CD14-positive monocyte (primary cell): ENCODE data around the gene CCDC73. TPM values are rescaled to one million over a fixed set of nuclear protein-coding genes. Genes with fewer than 3 reads are reported as not detected.
"Not testable (repeated sequence)": the region's sequence is repeated elsewhere in the genome, so short reads cannot be mapped to it uniquely, and the experiment has no call there.

Experiments
- DNase-seq, 3 donors: peaks; one replicate each; pipeline ENCODE4 v3.0.0-alpha.2; 2011 to 2022
- H2AFZ ChIP-seq: 2 replicates; pipeline ENCODE4 v1.6.0; 2012; ENCODE audit warnings: mild to moderate bottlenecking, low read depth, low read length, inconsistent platforms; ENCODE audit not compliant: insufficient read depth, poor library complexity, severe bottlenecking
- H3K27ac ChIP-seq, 2 donors: 1 replicate in 1 of 2; 2 replicates in 1 of 2; pipeline ENCODE4 v1.5.1; 2012 to 2013; ENCODE audit warnings: low read length in 2 of 2, control low read depth in 1 of 2, inconsistent platforms in 1 of 2, low read depth in 1 of 2, mild to moderate bottlenecking in 1 of 2
- H3K27me3 ChIP-seq, 2 donors: one replicate each; pipeline versions ENCODE4 v1.6.0 to v1.6.1; 2011 to 2013; ENCODE audit warnings: low read length in 2 of 2; ENCODE audit not compliant: control insufficient read depth in 2 of 2, insufficient read depth in 2 of 2
- H3K36me3 ChIP-seq, 2 donors: replicated peaks in 1 of 2; 1 replicate in 1 of 2; 2 replicates in 1 of 2; pipeline versions ENCODE4 v1.5.1 to v1.6.1; 2012 to 2013; ENCODE audit warnings: low read length in 2 of 2, control low read depth in 1 of 2, inconsistent platforms in 1 of 2, mild to moderate bottlenecking in 1 of 2; ENCODE audit not compliant: insufficient read depth in 2 of 2, control insufficient read depth in 1 of 2
- H3K4me1 ChIP-seq, 2 donors: 1 replicate in 1 of 2; 2 replicates in 1 of 2; pipeline versions ENCODE4 v1.5.1 to v1.6.1; 2012 to 2013; ENCODE audit warnings: low read length in 2 of 2, control low read depth in 1 of 2, inconsistent platforms in 1 of 2, mild to moderate bottlenecking in 1 of 2, moderate library complexity in 1 of 2; ENCODE audit not compliant: insufficient read depth in 2 of 2, control insufficient read depth in 1 of 2
- H3K4me2 ChIP-seq: replicated peaks from 2 replicates; pipeline ENCODE3; 2012; ENCODE audit warnings: low read length, moderate library complexity, mild to moderate bottlenecking; ENCODE audit not compliant: poor library complexity, severe bottlenecking; ENCODE audit errors: extremely low read depth
- H3K4me3 ChIP-seq, 3 experiments: fragments of 200-600 bp in 1 of 3; sonication (generic) in 1 of 3; replicated peaks in 1 of 3; 1 replicate in 2 of 3; 2 replicates in 1 of 3; pipeline ENCODE4 v1.5.1; 2011 to 2013; ENCODE audit warnings: low read length in 3 of 3, mild to moderate bottlenecking in 3 of 3, control low read depth in 2 of 3, low read depth in 2 of 3, inconsistent platforms in 1 of 3, moderate library complexity in 1 of 3
- H3K79me2 ChIP-seq: 2 replicates; pipeline ENCODE4 v1.6.0; 2012; ENCODE audit warnings: mild to moderate bottlenecking, control low read depth, inconsistent platforms, low read length, moderate library complexity; ENCODE audit not compliant: insufficient read depth
- H3K9ac ChIP-seq: 2 replicates; pipeline ENCODE4 v1.6.0; 2017; ENCODE audit warnings: low read length, mild to moderate bottlenecking; ENCODE audit not compliant: insufficient read depth, poor library complexity, severe bottlenecking
- H3K9me3 ChIP-seq, 2 donors: replicated peaks in 1 of 2; 1 replicate in 1 of 2; 2 replicates in 1 of 2; pipeline versions ENCODE4 v1.5.1 to v1.6.1; 2012 to 2013; ENCODE audit warnings: low read length in 2 of 2, control low read depth in 1 of 2; ENCODE audit not compliant: control insufficient read depth in 1 of 2, insufficient read depth in 1 of 2
- H4K20me1 ChIP-seq: 2 replicates; pipeline ENCODE4 v1.6.0; 2012; ENCODE audit warnings: mild to moderate bottlenecking, low read length, control low read depth, moderate library complexity; ENCODE audit not compliant: insufficient read depth
- H3K27ac Mint-ChIP-seq, 7 donors: one replicate each; pipeline ENCODE4 v1.8.0; 2020; ENCODE audit warnings: mild to moderate bottlenecking in 7 of 7, mixed read lengths in 7 of 7, moderate library complexity in 6 of 7, inconsistent platforms in 2 of 7
- H3K27me3 Mint-ChIP-seq, 3 donors: one replicate each; pipeline ENCODE4 v1.8.0; 2021 to 2022; ENCODE audit warnings: low read depth in 3 of 3, mild to moderate bottlenecking in 3 of 3, mixed read lengths in 3 of 3, moderate library complexity in 3 of 3, inconsistent platforms in 1 of 3
- H3K36me3 Mint-ChIP-seq, 2 donors: one replicate each; pipeline ENCODE4 v1.8.0; 2020; ENCODE audit warnings: mixed read lengths in 2 of 2, inconsistent platforms in 1 of 2, mild to moderate bottlenecking in 1 of 2
- H3K4me1 Mint-ChIP-seq: one replicate; pipeline ENCODE4 v1.8.0; 2020; ENCODE audit warnings: mild to moderate bottlenecking, mixed read lengths
- H3K4me3 Mint-ChIP-seq, 2 donors: one replicate each; pipeline ENCODE4 v1.8.0; 2020; ENCODE audit warnings: mild to moderate bottlenecking in 2 of 2, mixed read lengths in 2 of 2, moderate library complexity in 1 of 2
- H3K9me3 Mint-ChIP-seq, 7 donors: one replicate each; pipeline ENCODE4 v1.8.0; 2020 to 2022; ENCODE audit warnings: mixed read lengths in 7 of 7, mild to moderate bottlenecking in 6 of 7, moderate library complexity in 6 of 7, inconsistent platforms in 2 of 7
- WGBS: methylation state at CpG from one replicate; pipeline ENCODE4 v1.1.5; 2013; ENCODE audit warnings: missing lambda C conversion rate; ENCODE audit not compliant: insufficient coverage; 5-methylcytosine and 5-hydroxymethylcytosine counted together
- intact Hi-C, 2 donors: fragments of 100-400 bp; cut with micrococcal nuclease; formaldehyde crosslinking; loops; one replicate each; pipeline versions ENCODE4 v1.15.0 to v1.15.1; 2023
- polyA plus RNA-seq, 3 donors: library from polyadenylated mRNA; depleted of rRNA in 1 of 3; unstranded in 2 of 3; stranded (reverse) in 1 of 3; fragments of 300-500 nt in 2 of 3; fragments of >200 nt in 1 of 3; fragmentation: Illumina TruSeq in 2 of 3; gene quantifications; 1 replicate in 2 of 3; 2 replicates in 1 of 3; pipeline ENCODE4 v1.2.3, GENCODE V29; 2012 to 2021
- TF ChIP-seq, protein P1 (sequence below): fragments of 200-600 bp; IDR thresholded peaks from one replicate; pipeline ENCODE4 v1.8.0; 2022; ENCODE audit warnings: antibody characterized with exemption, mild to moderate bottlenecking

The CCDC73 gene
- polyA plus RNA-seq, 3 donors, result 0.03 to 0.09 TPM; not detected in 1

DNA sequence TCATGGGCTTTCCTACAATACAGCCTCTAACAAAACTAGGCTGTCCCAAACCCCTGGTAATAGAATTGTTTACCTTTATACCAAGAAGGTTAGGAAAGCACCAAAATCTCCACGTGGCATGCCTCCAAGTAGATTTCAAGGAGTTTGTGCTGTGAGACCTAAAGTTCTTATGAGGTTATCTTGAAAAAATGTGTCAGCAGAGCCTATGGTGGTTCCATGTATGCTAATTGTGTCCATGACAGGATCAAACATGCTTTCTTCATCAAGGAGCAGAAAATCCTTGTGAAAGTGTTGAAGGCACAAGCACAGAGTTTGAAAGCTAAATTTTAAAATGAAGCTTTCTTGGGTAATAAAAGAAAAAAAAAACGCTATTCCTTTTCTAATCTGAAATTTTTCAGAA, 36.2 kb downstream of the CCDC73 start:
- Mint-ChIP-seq H3K4me1 (no peaks in the 10 kb centered on the region), H3K4me3 (no peak overlapping the region), H3K36me3 (peaks cover 0 to 4% of the 10 kb centered on the region in 2 donors), H3K27me3 (peaks cover 0 to 1% (median 0%) of the 10 kb centered on the region in 3 donors), H3K9me3 (peaks cover 0 to 5% (median 4%) of the 10 kb centered on the region in 7 donors), H3K27ac (no peak overlapping the region)
- H3K9ac ChIP-seq, result no peak overlapping the region
- no peaks in the 10 kb centered on the region for H3K79me2 ChIP-seq
- 100% methylated on average over 1 of the region's 2 CpGs for WGBS
- no peak overlapping the region for H3K27ac ChIP-seq
- intact Hi-C loops, result no loop called here
- no peaks in the 10 kb centered on the region for H3K4me1 ChIP-seq
- H3K9me3 ChIP-seq, result peaks cover 0 to 7% of the 10 kb centered on the region in 2 donors
- no peaks in the 10 kb centered on the region for H4K20me1 ChIP-seq
- no peak overlapping the region for H3K4me2 ChIP-seq
- DNase-seq, result no peak
- H3K27me3 ChIP-seq, result no peaks in the 10 kb centered on the region
- no peak overlapping the region for H3K4me3 ChIP-seq
- no peak overlapping the region for H2AFZ ChIP-seq
- H3K36me3 ChIP-seq, result no peaks in the 10 kb centered on the region
- TF ChIP-seq, protein P1, sequence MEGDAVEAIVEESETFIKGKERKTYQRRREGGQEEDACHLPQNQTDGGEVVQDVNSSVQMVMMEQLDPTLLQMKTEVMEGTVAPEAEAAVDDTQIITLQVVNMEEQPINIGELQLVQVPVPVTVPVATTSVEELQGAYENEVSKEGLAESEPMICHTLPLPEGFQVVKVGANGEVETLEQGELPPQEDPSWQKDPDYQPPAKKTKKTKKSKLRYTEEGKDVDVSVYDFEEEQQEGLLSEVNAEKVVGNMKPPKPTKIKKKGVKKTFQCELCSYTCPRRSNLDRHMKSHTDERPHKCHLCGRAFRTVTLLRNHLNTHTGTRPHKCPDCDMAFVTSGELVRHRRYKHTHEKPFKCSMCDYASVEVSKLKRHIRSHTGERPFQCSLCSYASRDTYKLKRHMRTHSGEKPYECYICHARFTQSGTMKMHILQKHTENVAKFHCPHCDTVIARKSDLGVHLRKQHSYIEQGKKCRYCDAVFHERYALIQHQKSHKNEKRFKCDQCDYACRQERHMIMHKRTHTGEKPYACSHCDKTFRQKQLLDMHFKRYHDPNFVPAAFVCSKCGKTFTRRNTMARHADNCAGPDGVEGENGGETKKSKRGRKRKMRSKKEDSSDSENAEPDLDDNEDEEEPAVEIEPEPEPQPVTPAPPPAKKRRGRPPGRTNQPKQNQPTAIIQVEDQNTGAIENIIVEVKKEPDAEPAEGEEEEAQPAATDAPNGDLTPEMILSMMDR, result no peak

DNA sequence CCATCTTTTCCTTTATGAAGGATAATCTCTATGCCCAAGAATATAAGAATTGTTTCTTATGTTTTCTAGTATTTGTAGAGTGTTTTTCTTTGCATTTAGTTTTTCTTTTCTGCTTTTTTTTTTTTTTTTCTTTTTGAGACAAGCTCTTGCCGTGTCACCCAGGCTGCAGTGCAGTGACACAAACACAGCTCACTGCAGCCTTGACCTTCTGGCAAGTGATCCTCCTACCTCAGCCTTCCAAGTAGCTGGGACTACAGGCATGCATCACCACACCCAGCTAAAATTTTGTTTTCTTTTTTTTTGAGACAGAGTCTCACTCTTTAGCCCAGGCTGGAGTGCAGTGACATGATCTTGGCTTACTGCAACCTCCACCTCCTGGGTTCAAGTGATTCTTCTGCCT, 41.3 kb downstream of the CCDC73 start:
- DNase-seq, H3K79me2 ChIP-seq, H3K9ac ChIP-seq, H4K20me1 ChIP-seq, H3K9me3 ChIP-seq, H3K27me3 Mint-ChIP-seq, H3K4me2 ChIP-seq, H3K27me3 ChIP-seq, intact Hi-C loops, H2AFZ ChIP-seq, H3K4me3 ChIP-seq, H3K4me3 Mint-ChIP-seq, H3K4me1 ChIP-seq, H3K9me3 Mint-ChIP-seq, H3K36me3 Mint-ChIP-seq, H3K27ac Mint-ChIP-seq, H3K36me3 ChIP-seq, H3K4me1 Mint-ChIP-seq, H3K27ac ChIP-seq: not testable (repeated sequence)
- 89% methylated on average over 1 of the region's 1 CpG for WGBS
